GM12872 (cell line): ENCODE results near the gene HEPACAM.

Source experiments
- TF ChIP-seq, protein P1 (sequence below): IDR thresholded peaks from 3 replicates; pipeline ENCODE4 v1.5.1; 2011; ENCODE audit warnings: low read depth, mild to moderate bottlenecking, low read length, moderate library complexity; ENCODE audit not compliant: insufficient read depth

HEPACAM gene

DNA sequence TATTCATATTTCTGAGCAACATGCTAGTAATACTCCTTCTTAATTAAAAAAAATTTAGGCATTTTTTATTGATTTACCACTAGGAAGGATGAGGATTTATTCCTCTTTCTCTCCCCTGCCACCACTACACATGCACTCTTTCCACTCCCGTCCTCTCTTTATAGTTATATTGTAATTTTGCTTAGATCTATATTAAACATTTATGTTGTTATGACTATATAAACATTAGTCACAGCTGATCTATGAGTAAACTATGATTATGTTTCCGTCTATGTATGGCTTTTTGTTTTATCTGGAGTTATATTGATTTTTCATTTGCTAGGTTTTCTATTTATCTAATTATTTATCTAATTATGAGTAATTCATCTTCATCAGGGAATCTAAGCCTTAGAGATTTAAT is 36.0 kb upstream of the HEPACAM start:
- TF ChIP-seq, protein P1, sequence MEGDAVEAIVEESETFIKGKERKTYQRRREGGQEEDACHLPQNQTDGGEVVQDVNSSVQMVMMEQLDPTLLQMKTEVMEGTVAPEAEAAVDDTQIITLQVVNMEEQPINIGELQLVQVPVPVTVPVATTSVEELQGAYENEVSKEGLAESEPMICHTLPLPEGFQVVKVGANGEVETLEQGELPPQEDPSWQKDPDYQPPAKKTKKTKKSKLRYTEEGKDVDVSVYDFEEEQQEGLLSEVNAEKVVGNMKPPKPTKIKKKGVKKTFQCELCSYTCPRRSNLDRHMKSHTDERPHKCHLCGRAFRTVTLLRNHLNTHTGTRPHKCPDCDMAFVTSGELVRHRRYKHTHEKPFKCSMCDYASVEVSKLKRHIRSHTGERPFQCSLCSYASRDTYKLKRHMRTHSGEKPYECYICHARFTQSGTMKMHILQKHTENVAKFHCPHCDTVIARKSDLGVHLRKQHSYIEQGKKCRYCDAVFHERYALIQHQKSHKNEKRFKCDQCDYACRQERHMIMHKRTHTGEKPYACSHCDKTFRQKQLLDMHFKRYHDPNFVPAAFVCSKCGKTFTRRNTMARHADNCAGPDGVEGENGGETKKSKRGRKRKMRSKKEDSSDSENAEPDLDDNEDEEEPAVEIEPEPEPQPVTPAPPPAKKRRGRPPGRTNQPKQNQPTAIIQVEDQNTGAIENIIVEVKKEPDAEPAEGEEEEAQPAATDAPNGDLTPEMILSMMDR = no peak

- TF ChIP-seq, protein P1 = peak; percentile 24; the same call in 1 of the 3 replicates
Measured at GRCh38 chr11:124970925-124971324, 35.1 kb upstream of the HEPACAM start.

GRCh38 chr11:124961972-124962609 is 26.2 kb upstream of the HEPACAM start:
- TF ChIP-seq, protein P1 = peak; percentile 63

DNA sequence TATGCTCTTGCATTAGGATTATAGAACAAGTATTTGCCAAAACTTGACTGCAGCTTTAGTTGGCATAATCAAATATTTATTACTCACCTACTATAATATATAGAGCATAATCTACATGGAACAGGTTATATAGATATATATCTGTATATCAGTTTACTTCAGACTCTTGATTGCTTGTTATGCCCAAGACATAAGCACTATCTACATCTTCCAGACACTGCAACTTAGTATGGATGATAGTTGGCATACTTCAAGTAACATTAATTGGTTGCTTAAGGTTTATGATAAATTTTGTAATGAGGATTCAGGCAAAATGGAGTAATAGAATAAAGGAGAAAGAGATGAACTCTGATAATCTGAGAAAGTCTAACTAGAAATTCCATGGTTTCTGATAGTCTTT is 19.2 kb upstream of the HEPACAM start:
- TF ChIP-seq, protein P1 = no peak

DNA sequence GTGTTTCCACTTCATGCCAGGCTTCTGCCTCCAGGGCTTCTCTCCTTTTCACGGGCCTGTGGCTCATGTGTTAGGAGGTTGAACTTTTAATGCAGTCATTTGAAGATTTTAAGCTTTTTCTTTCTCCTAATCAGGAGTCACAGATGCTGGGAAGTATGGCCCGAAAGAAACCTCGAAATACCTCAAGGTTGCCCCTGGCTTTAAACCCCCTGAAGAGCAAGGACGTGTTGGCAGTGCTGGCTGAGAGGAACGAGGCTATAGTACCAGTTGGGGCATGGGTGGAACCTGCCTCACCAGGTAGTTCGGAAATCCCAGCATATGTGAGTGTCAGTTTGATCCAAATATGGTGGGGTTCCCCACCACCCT is 18.7 kb upstream of the HEPACAM start:
- TF ChIP-seq, protein P1 = no peak

- TF ChIP-seq, protein P1 = no peak
Measured at GRCh38 chr11:124953753-124954589, 18.1 kb upstream of the HEPACAM start, which contains the start of gene CCDC15. Gene CCDC15, plus strand, starts transcription at chr11:124954202. Its CDS starts 531 bp downstream, at chr11:124954733.

GRCh38 chr11:124951341-124951740 is 15.5 kb upstream of the HEPACAM start:
- TF ChIP-seq, protein P1 = no peak
